ENCODE data around the gene TMPRSS3.

TMPRSS3 gene

DNA sequence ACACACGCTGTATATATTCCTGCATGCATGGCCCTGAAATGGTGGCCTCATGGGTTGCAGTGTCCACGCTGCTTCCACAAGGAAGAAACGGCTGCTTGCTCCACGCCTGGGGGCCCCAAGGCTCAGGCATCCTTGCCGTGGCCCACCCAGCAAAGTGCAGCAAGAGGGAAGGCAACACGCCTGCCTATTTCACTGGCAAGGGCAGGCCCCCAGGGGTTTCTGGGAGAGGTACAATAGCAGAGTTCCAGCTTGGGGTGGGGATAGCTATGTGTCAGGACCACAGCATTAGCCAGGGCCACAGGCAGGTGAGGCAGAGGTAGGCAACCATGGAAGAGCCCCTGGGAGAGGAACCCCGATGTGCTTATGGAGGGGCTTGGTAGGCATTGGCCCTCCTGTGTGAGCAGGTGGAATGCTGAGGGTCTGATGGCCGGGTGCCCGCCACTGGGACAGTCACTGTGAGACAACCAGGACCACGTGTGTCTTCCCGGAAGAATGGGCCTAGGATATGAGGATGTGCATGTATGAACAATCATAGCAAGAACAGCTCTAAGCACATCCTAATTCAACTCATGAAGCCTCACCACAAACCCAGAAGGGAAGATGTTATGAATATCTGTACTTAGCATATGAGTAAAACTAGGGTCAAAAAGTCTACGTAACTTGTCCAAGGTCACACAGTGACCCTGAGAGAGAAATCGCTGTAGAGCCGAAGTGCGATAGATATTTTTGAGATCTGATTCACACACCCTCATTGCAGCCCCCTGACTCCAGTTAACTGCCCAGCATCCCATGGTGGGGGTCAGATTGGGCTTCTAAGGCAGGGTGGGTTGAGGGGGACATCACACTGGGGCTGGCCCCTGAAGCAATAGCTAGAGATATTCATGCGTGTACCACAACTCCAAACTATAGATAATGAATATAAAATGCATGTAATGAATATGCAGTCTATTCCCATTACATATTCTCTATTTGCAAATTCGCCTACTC lies 56.8 kb downstream of the TMPRSS3 start:
- ChIA-PET CTCF (interaction anchor here (0.6 to 5.2 kb wide), 12 partner anchors 8 to 194 kb away, joined by 3 to 26 read pairs (median 4); no protein-coding TSS in a partner anchor), POLR2A (interaction anchor here (0.5 kb wide), 1 partner anchor 383 kb away, joined by 3 read pairs; no protein-coding TSS in a partner anchor)
- Histone ChIP-seq H3K4me3 (ENCODE audit: low read depth, low read length) (no peak overlapping the region), H3K27ac (ENCODE audit: extremely low read depth, low read depth, low read length) (no peak overlapping the region), H3K4me1 (ENCODE audit: control insufficient read depth, insufficient read depth, low read length) (no peaks in the 10 kb centered on the region), H3K36me3 (ENCODE audit: control insufficient read depth in 2 of 2, insufficient read depth in 1 of 2, low read length in 2 of 2) (no peaks in the 10 kb centered on the region), H3K9me3 (ENCODE audit: control insufficient read depth, insufficient read depth, low read depth, low read length) (no peaks in the 10 kb centered on the region)
- TF ChIP-seq ZNF121 (tag by site-specific recombination; IDR thresholded peaks at IDR 0.05) (no peak), ZNF157 (tag by site-specific recombination; IDR thresholded peaks at IDR 0.05) (no peak), ZNF248 (tag by site-specific recombination; IDR thresholded peaks at IDR 0.05) (no peak), ZNF624 (tag by site-specific recombination; IDR thresholded peaks at IDR 0.05) (no peak), ZNF623 (tag by site-specific recombination; IDR thresholded peaks at IDR 0.05) (no peak), ZNF174 (tag by site-specific recombination; IDR thresholded peaks at IDR 0.05) (no peak), ZNF423 (tag by site-specific recombination; IDR thresholded peaks at IDR 0.05) (no peak), ZNF335 (tag by site-specific recombination; conservative IDR thresholded peaks at IDR 0.05) (no peak)
- TF ChIP-seq, protein P1, sequence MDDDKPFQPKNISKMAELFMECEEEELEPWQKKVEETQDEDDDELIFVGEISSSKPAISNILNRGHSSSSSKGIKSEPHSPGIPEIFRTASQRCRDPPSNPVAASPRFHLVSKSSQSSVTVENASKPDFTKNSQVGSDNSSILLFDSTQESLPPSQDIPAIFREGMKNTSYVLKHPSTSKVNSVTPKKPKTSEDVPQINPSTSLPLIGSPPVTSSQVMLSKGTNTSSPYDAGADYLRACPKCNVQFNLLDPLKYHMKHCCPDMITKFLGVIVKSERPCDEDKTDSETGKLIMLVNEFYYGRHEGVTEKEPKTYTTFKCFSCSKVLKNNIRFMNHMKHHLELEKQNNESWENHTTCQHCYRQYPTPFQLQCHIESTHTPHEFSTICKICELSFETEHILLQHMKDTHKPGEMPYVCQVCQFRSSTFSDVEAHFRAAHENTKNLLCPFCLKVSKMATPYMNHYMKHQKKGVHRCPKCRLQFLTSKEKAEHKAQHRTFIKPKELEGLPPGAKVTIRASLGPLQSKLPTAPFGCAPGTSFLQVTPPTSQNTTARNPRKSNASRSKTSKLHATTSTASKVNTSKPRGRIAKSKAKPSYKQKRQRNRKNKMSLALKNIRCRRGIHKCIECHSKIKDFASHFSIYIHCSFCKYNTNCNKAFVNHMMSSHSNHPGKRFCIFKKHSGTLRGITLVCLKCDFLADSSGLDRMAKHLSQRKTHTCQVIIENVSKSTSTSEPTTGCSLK (tag by site-specific recombination; IDR thresholded peaks at IDR 0.05): no peak
- TF ChIP-seq, protein P2, sequence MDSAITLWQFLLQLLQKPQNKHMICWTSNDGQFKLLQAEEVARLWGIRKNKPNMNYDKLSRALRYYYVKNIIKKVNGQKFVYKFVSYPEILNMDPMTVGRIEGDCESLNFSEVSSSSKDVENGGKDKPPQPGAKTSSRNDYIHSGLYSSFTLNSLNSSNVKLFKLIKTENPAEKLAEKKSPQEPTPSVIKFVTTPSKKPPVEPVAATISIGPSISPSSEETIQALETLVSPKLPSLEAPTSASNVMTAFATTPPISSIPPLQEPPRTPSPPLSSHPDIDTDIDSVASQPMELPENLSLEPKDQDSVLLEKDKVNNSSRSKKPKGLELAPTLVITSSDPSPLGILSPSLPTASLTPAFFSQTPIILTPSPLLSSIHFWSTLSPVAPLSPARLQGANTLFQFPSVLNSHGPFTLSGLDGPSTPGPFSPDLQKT (IDR thresholded peaks at IDR 0.05; ENCODE audit: borderline replicate concordance, low read depth, low read length): no peak

DNA sequence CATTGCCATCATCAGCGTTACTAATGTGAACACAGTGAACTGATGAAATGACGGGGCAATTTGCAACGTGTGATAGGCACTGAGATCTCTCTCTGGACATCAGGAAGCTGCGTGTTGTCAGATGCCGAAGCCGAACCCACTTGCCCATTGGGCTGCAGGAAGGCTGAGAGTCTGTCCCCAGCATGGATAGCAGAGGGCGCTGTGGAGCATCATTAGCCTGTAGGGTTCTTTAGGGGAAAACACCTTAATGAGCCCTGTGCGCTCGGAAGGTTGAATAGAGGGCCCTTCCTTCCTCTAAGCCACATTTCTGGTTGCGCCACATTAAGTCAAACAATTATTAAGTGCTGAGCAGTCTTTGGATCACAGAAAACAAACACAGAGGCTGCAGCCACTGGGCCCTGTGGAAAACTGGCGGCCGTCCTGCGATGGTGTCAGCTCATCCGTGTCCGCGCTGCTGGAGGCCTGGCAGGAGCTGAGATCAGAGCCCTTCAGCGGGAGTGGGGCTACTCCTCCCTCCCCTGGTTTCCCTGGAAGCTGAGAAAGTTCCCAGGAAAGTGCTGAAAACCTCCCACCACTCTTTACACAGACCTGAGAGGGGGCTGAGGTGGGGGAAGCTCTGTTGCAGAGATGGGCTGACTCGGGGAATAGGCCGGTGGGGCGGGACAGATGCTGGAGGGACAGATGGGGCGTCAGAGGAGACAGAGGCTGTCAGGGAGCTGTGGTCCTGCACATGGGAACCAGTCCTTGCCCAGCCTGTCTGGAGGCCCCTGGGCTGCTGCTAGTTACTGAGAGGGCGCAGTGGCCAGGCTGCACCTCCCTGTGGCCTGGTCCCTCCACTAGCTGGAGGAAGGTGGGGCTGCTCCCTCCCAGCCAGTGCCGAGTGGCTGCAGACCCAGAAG lies 57.8 kb downstream of the TMPRSS3 start:
- TF ChIP-seq, protein P3, sequence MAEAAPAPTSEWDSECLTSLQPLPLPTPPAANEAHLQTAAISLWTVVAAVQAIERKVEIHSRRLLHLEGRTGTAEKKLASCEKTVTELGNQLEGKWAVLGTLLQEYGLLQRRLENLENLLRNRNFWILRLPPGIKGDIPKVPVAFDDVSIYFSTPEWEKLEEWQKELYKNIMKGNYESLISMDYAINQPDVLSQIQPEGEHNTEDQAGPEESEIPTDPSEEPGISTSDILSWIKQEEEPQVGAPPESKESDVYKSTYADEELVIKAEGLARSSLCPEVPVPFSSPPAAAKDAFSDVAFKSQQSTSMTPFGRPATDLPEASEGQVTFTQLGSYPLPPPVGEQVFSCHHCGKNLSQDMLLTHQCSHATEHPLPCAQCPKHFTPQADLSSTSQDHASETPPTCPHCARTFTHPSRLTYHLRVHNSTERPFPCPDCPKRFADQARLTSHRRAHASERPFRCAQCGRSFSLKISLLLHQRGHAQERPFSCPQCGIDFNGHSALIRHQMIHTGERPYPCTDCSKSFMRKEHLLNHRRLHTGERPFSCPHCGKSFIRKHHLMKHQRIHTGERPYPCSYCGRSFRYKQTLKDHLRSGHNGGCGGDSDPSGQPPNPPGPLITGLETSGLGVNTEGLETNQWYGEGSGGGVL (tag by site-specific recombination; IDR thresholded peaks at IDR 0.05): peak; percentile 77
- TF ChIP-seq, protein P4, sequence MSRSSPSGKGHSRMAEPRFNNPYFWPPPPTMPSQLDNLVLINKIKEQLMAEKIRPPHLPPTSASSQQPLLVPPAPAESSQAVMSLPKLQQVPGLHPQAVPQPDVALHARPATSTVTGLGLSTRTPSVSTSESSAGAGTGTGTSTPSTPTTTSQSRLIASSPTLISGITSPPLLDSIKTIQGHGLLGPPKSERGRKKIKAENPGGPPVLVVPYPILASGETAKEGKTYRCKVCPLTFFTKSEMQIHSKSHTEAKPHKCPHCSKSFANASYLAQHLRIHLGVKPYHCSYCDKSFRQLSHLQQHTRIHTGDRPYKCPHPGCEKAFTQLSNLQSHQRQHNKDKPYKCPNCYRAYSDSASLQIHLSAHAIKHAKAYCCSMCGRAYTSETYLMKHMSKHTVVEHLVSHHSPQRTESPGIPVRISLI (tag by site-specific recombination; IDR thresholded peaks at IDR 0.05): no peak
- TF ChIP-seq OSR2 (tag by site-specific recombination; IDR thresholded peaks at IDR 0.05): no peak
- no peak for TF ChIP-seq ZNF596 (tag by site-specific recombination; IDR thresholded peaks at IDR 0.05)
- no peak for TF ChIP-seq ZNF202 (tag by site-specific recombination; IDR thresholded peaks at IDR 0.05; ENCODE audit: borderline replicate concordance)
- TF ChIP-seq ZNF239 (tag by site-specific recombination; IDR thresholded peaks at IDR 0.05): no peak
- 0 out of 2 replicates have a peak, but pooled peaks have one; percentile 12 for TF ChIP-seq ZNF341 (tag by site-specific recombination; IDR thresholded peaks at IDR 0.05; ENCODE audit: low read depth)
- TF ChIP-seq ZIC2 (tag by site-specific recombination; IDR thresholded peaks at IDR 0.05): no peak
- TF ChIP-seq ZNF184 (tag by site-specific recombination; IDR thresholded peaks at IDR 0.05): no peak
- TF ChIP-seq ZNF121 (tag by site-specific recombination; IDR thresholded peaks at IDR 0.05): no peak
- TF ChIP-seq ZNF426 (tag by site-specific recombination; IDR thresholded peaks at IDR 0.05): no peak
- TF ChIP-seq ZNF830 (tag by site-specific recombination; IDR thresholded peaks at IDR 0.05; ENCODE audit: low read depth): no peak
- no peak for TF ChIP-seq ZFP3 (tag by site-specific recombination; IDR thresholded peaks at IDR 0.05; ENCODE audit: low read depth)
- ChIA-PET POLR2A (interaction anchor here (0.5 kb wide), 1 partner anchor 384 kb away, joined by 3 read pairs; no protein-coding TSS in a partner anchor), CTCF (interaction anchor here (0.6 to 5.2 kb wide), 15 partner anchors 10 to 479 kb away, joined by 3 to 26 read pairs (median 4); no protein-coding TSS in a partner anchor)
- Histone ChIP-seq H3K4me1 (ENCODE audit: control insufficient read depth, insufficient read depth, low read length) (no peaks in the 10 kb centered on the region), H3K36me3 (ENCODE audit: control insufficient read depth in 2 of 2, insufficient read depth in 1 of 2, low read length in 2 of 2) (no peaks in the 10 kb centered on the region), H3K9me3 (ENCODE audit: control insufficient read depth, insufficient read depth, low read depth, low read length) (no peaks in the 10 kb centered on the region), H3K4me3 (ENCODE audit: low read depth, low read length) (no peak overlapping the region), H3K27ac (ENCODE audit: extremely low read depth, low read depth, low read length) (no peak overlapping the region)
